HCT116 (cell line): Measurements from ENCODE around the gene PLCH2. TPM values are rescaled to one million over a fixed set of nuclear protein-coding genes. Genes with fewer than 3 reads are reported as not detected.

Experiments used
- ATAC-seq: fragments of 200-7000 bp; cut with Tn5 transposase; 2 replicates; pipeline ENCODE4 v1.9.1; 2020; ENCODE audit warnings: mild to moderate bottlenecking, moderate library complexity
- BruUV-seq: library from RNA; stranded (reverse); fragments of 400-500 nt; replicated peaks from 2 replicates; lab custom pipeline; 2021; lab: Mats Ljungman, UMichigan
- CTCF ChIA-PET: fragments of 300-600 bp; sonication (Branson Sonifier 250); formaldehyde crosslinking; loops from one replicate; lab custom pipeline; 2021; ENCODE audit warnings: antibody characterized with exemption; lab: Charles Lee
- POLR2A ChIA-PET: fragments of 300-600, 350-600 bp; sonication (Branson Sonifier 250); formaldehyde crosslinking; loops from one replicate; lab custom pipeline; 2021; ENCODE audit warnings: antibody characterized with exemption; lab: Charles Lee
- RAD21 ChIA-PET, 2 experiments: fragments of 300-600 bp; sonication (Branson Sonifier 250); formaldehyde crosslinking; loops; one replicate each; lab custom pipeline; 2023; ENCODE audit warnings: low total read pairs in 2 of 2; ENCODE audit not compliant: uncharacterized antibody in 2 of 2, unreplicated experiment in 2 of 2, low non-redundant PET in 1 of 2; lab: Charles Lee
- DNase-seq: peaks from one replicate; pipeline ENCODE4 v3.0.0-alpha.2; 2010; ENCODE audit warnings: low read depth, low spot score
- H2AFZ ChIP-seq: fragments of 200-600 bp; shearing (Covaris generic), sonication (generic); 2 replicates; pipeline ENCODE4 v1.6.1; 2017; ENCODE audit warnings: low read depth, mixed run types, mixed read lengths, antibody characterized with exemption, low read length; ENCODE audit not compliant: poor library complexity, severe bottlenecking
- H3K27ac ChIP-seq: 2 replicates; pipeline ENCODE4 v1.5.1; 2012; ENCODE audit warnings: low read depth, low read length
- H3K27me3 ChIP-seq: fragments of 200-600 bp; sonication (generic); 2 replicates; pipeline ENCODE4 v1.6.1; 2016; ENCODE audit warnings: mixed run types, low read length, mixed read lengths; ENCODE audit not compliant: insufficient read depth
- H3K36me3 ChIP-seq, 2 experiments: fragments of 200-500 bp in 1 of 2; fragments of 200-600 bp in 1 of 2; sonication (Bioruptor generic) in 1 of 2; sonication (generic) in 1 of 2; 2 replicates each; pipeline versions ENCODE4 v1.5.1 to v1.6.1; 2014 to 2016; ENCODE audit warnings: low read length in 2 of 2, inconsistent platforms in 1 of 2, mixed read lengths in 1 of 2, mixed run types in 1 of 2; ENCODE audit not compliant: insufficient read depth in 2 of 2, control insufficient read depth in 1 of 2
- H3K4me1 ChIP-seq, 2 experiments: fragments of 200-600 bp in 1 of 2; sonication (generic) in 1 of 2; 2 replicates each; pipeline versions ENCODE4 v1.5.1 to v1.6.1; 2012 to 2017; ENCODE audit warnings: low read length in 2 of 2, inconsistent platforms in 1 of 2, mild to moderate bottlenecking in 1 of 2, mixed read lengths in 1 of 2, mixed run types in 1 of 2, moderate library complexity in 1 of 2; ENCODE audit not compliant: insufficient read depth in 2 of 2, control insufficient read depth in 1 of 2
- H3K4me2 ChIP-seq: fragments of 200-600 bp; sonication (generic); 2 replicates; pipeline ENCODE4 v1.6.1; 2017; ENCODE audit warnings: mixed run types, low read length, mixed read lengths
- H3K4me3 ChIP-seq, 2 experiments: fragments of 200-600 bp in 1 of 2; sonication (generic) in 1 of 2; replicated peaks in 1 of 2; 2 replicates each; pipeline ENCODE4 v1.5.1; 2011 to 2016; ENCODE audit warnings: low read length in 2 of 2, control low read depth in 1 of 2, low read depth in 1 of 2, mild to moderate bottlenecking in 1 of 2, mixed read lengths in 1 of 2, mixed run types in 1 of 2
- H3K79me2 ChIP-seq: fragments of 200-600 bp; sonication (generic); 2 replicates; pipeline ENCODE4 v1.6.1; 2017; ENCODE audit warnings: mild to moderate bottlenecking, mixed run types, low read length, moderate library complexity, mixed read lengths; ENCODE audit not compliant: insufficient read depth
- H3K9ac ChIP-seq: fragments of 200-600 bp; sonication (generic); 2 replicates; pipeline ENCODE4 v1.6.1; 2016; ENCODE audit warnings: low read length, mixed read lengths
- H3K9me2 ChIP-seq: fragments of 200-600 bp; sonication (generic), shearing (Covaris generic); 2 replicates; pipeline ENCODE4 v1.6.1; 2017; ENCODE audit warnings: mixed run types, mild to moderate bottlenecking, moderate library complexity; ENCODE audit not compliant: insufficient read depth
- H3K9me3 ChIP-seq, 2 experiments: fragments of 200-500 bp in 1 of 2; fragments of 200-600 bp in 1 of 2; sonication (Bioruptor generic) in 1 of 2; sonication (generic) in 1 of 2; 2 replicates each; pipeline ENCODE4 v1.6.1; 2014 to 2017; ENCODE audit warnings: low read length in 2 of 2, mixed read lengths in 2 of 2, inconsistent platforms in 1 of 2, low read depth in 1 of 2, mild to moderate bottlenecking in 1 of 2, mixed run types in 1 of 2, moderate library complexity in 1 of 2; ENCODE audit not compliant: control insufficient read depth in 1 of 2, insufficient read depth in 1 of 2
- H4K20me1 ChIP-seq: fragments of 200-600 bp; sonication (generic), shearing (Covaris generic); 2 replicates; pipeline ENCODE4 v1.6.1; 2017; ENCODE audit warnings: mixed run types, mild to moderate bottlenecking, moderate library complexity; ENCODE audit not compliant: insufficient read depth
- EGR1 ChIP-seq: IDR thresholded peaks from 2 replicates; pipeline ENCODE4 v1.6.1; 2012; ENCODE audit warnings: low read depth
- ELF1 ChIP-seq: IDR thresholded peaks from 2 replicates; pipeline ENCODE4 v1.6.1; 2012; ENCODE audit warnings: low read depth, borderline replicate concordance
- EZH2 ChIP-seq: fragments of 200-600 bp; sonication (generic); IDR thresholded peaks from 2 replicates; pipeline ENCODE4 v1.6.1; 2017; ENCODE audit warnings: antibody characterized with exemption, mixed run types
- FOSL1 ChIP-seq: IDR thresholded peaks from 2 replicates; pipeline ENCODE4 v1.6.1; 2012; ENCODE audit warnings: low read depth
- POLR2A ChIP-seq: IDR thresholded peaks from 2 replicates; pipeline ENCODE4 v1.7.0; 2011; ENCODE audit warnings: borderline replicate concordance; ENCODE audit not compliant: insufficient read depth, insufficient read length; ENCODE audit errors: extremely low read depth
- POLR2AphosphoS5 ChIP-seq: IDR thresholded peaks from 2 replicates; pipeline ENCODE4 v1.6.1; 2011; ENCODE audit warnings: mild to moderate bottlenecking, low read depth, low read length, moderate library complexity
- RAD21 ChIP-seq: IDR thresholded peaks from 2 replicates; pipeline ENCODE4 v1.6.1; 2012; ENCODE audit warnings: low read depth, mild to moderate bottlenecking
- SIN3A ChIP-seq: IDR thresholded peaks from 2 replicates; pipeline ENCODE4 v1.6.1; 2012; ENCODE audit warnings: low read depth
- SP1 ChIP-seq: IDR thresholded peaks from 2 replicates; pipeline ENCODE4 v1.6.1; 2012; ENCODE audit warnings: low read depth
- TCF7L2 ChIP-seq: IDR thresholded peaks from 2 replicates; pipeline ENCODE4 v1.7.0; 2011; ENCODE audit warnings: borderline replicate concordance, inconsistent platforms; ENCODE audit not compliant: insufficient read depth, insufficient read length; ENCODE audit errors: extremely low read depth
- YY1 ChIP-seq: IDR thresholded peaks from 2 replicates; pipeline ENCODE4 v1.6.1; 2011; ENCODE audit warnings: low read length, low read depth, moderate library complexity, mild to moderate bottlenecking; ENCODE audit not compliant: insufficient replicate concordance; ENCODE audit errors: extremely low read depth
- ZFX ChIP-seq: fragments of 450-650 bp; IDR thresholded peaks from 2 replicates; pipeline ENCODE4 v1.6.1; 2017
- intact Hi-C: fragments of 100-400 bp; cut with micrococcal nuclease; formaldehyde crosslinking; loops from 2 replicates; pipeline ENCODE4 v1.10.0; 2022
- total RNA-seq: library from RNA; stranded (reverse); gene quantifications from one replicate; pipeline ENCODE4 v1.2.1, GENCODE V29; 2021; ENCODE audit not compliant: unreplicated experiment
- TF ChIP-seq, protein P1 (sequence below), 3 experiments: fragments of 200-600 bp in 1 of 3; sonication (generic) in 1 of 3; IDR thresholded peaks in 2 of 3; conservative IDR thresholded peaks in 1 of 3; 2 replicates each; pipeline ENCODE4 v1.5.1; 2012 to 2017; ENCODE audit warnings: low read depth in 2 of 3, low read length in 2 of 3, antibody characterized with exemption in 1 of 3, borderline replicate concordance in 1 of 3, control low read depth in 1 of 3, mild to moderate bottlenecking in 1 of 3, mixed read lengths in 1 of 3, mixed run types in 1 of 3, moderate library complexity in 1 of 3; ENCODE audit not compliant: insufficient read depth in 1 of 3

PLCH2 gene
- total RNA-seq, 1 experiment from 2014 or later: 2.0 TPM

DNA sequence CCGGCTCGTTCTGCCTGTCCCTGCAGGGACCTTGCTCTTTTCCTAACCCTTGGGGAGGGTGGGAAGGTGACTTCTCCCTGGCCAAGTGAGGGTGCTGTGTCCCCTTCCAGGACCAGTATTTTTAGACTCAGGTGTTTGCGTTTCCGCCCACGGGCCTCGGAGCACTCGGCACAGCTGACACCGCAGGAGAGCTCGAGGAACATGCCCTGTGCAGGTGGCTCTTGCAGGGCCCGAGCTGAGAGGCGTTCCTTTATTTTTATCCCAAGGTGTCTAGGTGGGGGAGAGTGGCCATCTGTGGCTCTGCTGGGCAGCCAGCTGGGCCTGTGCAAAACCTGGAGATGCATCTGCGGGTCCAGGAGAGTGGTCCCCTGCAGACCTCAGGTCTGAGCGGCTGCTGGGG is 16.0 kb downstream of the PLCH2 start:
- no peak for DNase-seq
- no peak for ATAC-seq
- peaks cover 9 to 11% of the 10 kb centered on the region in 2 experiments; a peak in 3 of 4 replicates for H3K4me1 ChIP-seq
- no peak overlapping the region for H3K4me3 ChIP-seq
- H3K9me2 ChIP-seq: no peaks in the 10 kb centered on the region
- ChIA-PET POLR2A (no interaction called here), CTCF (no interaction called here), RAD21 (no interaction called here)
- no TSS peak for BruUV-seq
- no peaks in the 10 kb centered on the region for H3K36me3 ChIP-seq
- H3K27ac ChIP-seq: no peak overlapping the region
- no peaks in the 10 kb centered on the region for H3K79me2 ChIP-seq
- no peak overlapping the region for H3K4me2 ChIP-seq
- no peaks in the 10 kb centered on the region for H4K20me1 ChIP-seq
- intact Hi-C loops: no loop called here
- H3K9me3 ChIP-seq: peaks cover 4 to 7% of the 10 kb centered on the region in 2 experiments; a peak in 2 of 4 replicates
- no peak overlapping the region for H2AFZ ChIP-seq
- H3K27me3 ChIP-seq: no peaks in the 10 kb centered on the region
- TF ChIP-seq POLR2A: no peak
- TF ChIP-seq, protein P1, sequence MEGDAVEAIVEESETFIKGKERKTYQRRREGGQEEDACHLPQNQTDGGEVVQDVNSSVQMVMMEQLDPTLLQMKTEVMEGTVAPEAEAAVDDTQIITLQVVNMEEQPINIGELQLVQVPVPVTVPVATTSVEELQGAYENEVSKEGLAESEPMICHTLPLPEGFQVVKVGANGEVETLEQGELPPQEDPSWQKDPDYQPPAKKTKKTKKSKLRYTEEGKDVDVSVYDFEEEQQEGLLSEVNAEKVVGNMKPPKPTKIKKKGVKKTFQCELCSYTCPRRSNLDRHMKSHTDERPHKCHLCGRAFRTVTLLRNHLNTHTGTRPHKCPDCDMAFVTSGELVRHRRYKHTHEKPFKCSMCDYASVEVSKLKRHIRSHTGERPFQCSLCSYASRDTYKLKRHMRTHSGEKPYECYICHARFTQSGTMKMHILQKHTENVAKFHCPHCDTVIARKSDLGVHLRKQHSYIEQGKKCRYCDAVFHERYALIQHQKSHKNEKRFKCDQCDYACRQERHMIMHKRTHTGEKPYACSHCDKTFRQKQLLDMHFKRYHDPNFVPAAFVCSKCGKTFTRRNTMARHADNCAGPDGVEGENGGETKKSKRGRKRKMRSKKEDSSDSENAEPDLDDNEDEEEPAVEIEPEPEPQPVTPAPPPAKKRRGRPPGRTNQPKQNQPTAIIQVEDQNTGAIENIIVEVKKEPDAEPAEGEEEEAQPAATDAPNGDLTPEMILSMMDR (IDR thresholded peaks at IDR 0.05 in 2 of 3, conservative IDR thresholded peaks at IDR 0.05 in 1 of 3; ENCODE audit: borderline replicate concordance in 1 of 3, insufficient read depth in 1 of 3, low read depth in 2 of 3, low read length in 2 of 3): no peak
- TF ChIP-seq RAD21: no peak
- H3K9ac ChIP-seq: no peak overlapping the region

DNA sequence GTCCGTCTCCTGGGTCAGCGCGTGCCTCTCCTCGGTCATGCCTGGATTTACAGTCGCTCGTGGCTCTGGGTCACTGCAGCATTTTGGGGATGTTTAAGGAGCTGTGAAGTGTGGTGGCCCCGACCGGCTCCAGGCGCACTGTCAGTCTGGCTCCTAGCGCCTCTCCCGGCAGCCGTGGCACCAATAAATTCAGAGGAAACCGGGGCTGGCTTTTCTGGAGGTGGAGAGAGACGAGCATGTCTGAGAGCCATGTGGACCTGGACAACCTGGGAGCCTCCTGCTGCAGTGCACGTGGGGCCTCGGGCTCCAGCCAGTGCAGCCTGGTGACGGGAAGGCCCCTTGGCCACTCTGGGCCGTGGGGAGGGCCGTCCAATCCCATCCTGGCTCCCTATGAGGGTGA is 17.1 kb downstream of the PLCH2 start:
- POLR2A ChIA-PET: no interaction called here
- DNase-seq (no peak), ATAC-seq (no peak)
- Histone ChIP-seq H3K4me2 (no peak overlapping the region), H3K79me2 (no peaks in the 10 kb centered on the region), H3K27me3 (no peaks in the 10 kb centered on the region), H3K36me3 (no peaks in the 10 kb centered on the region), H3K9me3 (peaks cover 4 to 6% of the 10 kb centered on the region in 2 experiments; a peak in 2 of 4 replicates), H2AFZ (no peak overlapping the region), H4K20me1 (no peaks in the 10 kb centered on the region), H3K27ac (no peak overlapping the region), H3K4me1 (peaks cover 9 to 11% of the 10 kb centered on the region in 2 experiments; a peak in 3 of 4 replicates), H3K9me2 (no peaks in the 10 kb centered on the region), H3K9ac (no peak overlapping the region), H3K4me3 (no peak overlapping the region)
- intact Hi-C loops: no loop called here
- BruUV-seq: no TSS peak
- CTCF ChIA-PET: no interaction called here
- RAD21 ChIA-PET: no interaction called here
- TF ChIP-seq ELF1 (no peak), YY1 (no peak), FOSL1 (no peak), SP1 (no peak), POLR2AphosphoS5 (no peak), SIN3A (no peak), EZH2 (no peak), TCF7L2 (no peak), RAD21 (no peak), POLR2A (no peak), EGR1 (no peak), ZFX (no peak)
- TF ChIP-seq, protein P1 (IDR thresholded peaks at IDR 0.05 in 2 of 3, conservative IDR thresholded peaks at IDR 0.05 in 1 of 3; ENCODE audit: borderline replicate concordance in 1 of 3, insufficient read depth in 1 of 3, low read depth in 2 of 3, low read length in 2 of 3): no peak
